IMR-90 (cell line): ENCODE data around the gene MOB1A. TPM values are rescaled to one million over a fixed set of nuclear protein-coding genes. Genes with fewer than 3 reads are reported as not detected.

Source experiments
- ATAC-seq: fragments of 200-7000 bp; cut with Tn5 transposase; 2 replicates; pipeline ENCODE4 v1.9.1; 2020; ENCODE audit warnings: low read depth, mild to moderate bottlenecking, moderate library complexity
- BruUV-seq: library from RNA; stranded (reverse); fragments of 400-500 nt; replicated peaks from 2 replicates; lab custom pipeline; 2021; lab: Mats Ljungman, UMichigan
- CTCF ChIA-PET: fragments of 300-600 bp; formaldehyde crosslinking; extraction: SDS; loops from one replicate; lab custom pipeline; 2021; ENCODE audit warnings: antibody characterized with exemption; lab: Yijun Ruan, JAX
- POLR2A ChIA-PET: fragments of 300-600 bp; sonication (Branson Sonifier 250); formaldehyde crosslinking; loops from one replicate; lab custom pipeline; 2022; ENCODE audit warnings: antibody characterized with exemption; ENCODE audit not compliant: unreplicated experiment; lab: Charles Lee
- DNase-seq: peaks from one replicate; pipeline ENCODE4 v3.0.0; 2013
- H2AFZ ChIP-seq: replicated peaks from 2 replicates; pipeline ENCODE3; 2013; ENCODE audit warnings: low read length, mild to moderate bottlenecking; ENCODE audit not compliant: poor library complexity
- H2AK5ac ChIP-seq: 2 replicates; pipeline ENCODE4 v1.6.1; 2013; ENCODE audit warnings: low read depth, low read length, inconsistent platforms
- H2AK9ac ChIP-seq: replicated peaks from 2 replicates; pipeline ENCODE3; 2013; ENCODE audit warnings: mild to moderate bottlenecking, low read depth, low read length, moderate library complexity; ENCODE audit not compliant: poor library complexity
- H2BK120ac ChIP-seq: 2 replicates; pipeline ENCODE4 v1.6.1; 2013; ENCODE audit warnings: low read depth, low read length, inconsistent platforms
- H2BK15ac ChIP-seq: 3 replicates; pipeline ENCODE4 v1.6.1; 2013; ENCODE audit warnings: low read depth, low read length, inconsistent platforms
- H2BK20ac ChIP-seq: 2 replicates; pipeline ENCODE4 v1.6.1; 2013; ENCODE audit warnings: low read depth, mild to moderate bottlenecking, inconsistent platforms, low read length, moderate library complexity
- H2BK5ac ChIP-seq: 2 replicates; pipeline ENCODE4 v1.6.1; 2013; ENCODE audit warnings: mild to moderate bottlenecking, low read depth, low read length, inconsistent platforms; ENCODE audit not compliant: poor library complexity, severe bottlenecking
- H3K14ac ChIP-seq: replicated peaks from 2 replicates; pipeline ENCODE4 v1.6.1; 2013; ENCODE audit warnings: low read depth, low read length, inconsistent platforms
- H3K18ac ChIP-seq: 2 replicates; pipeline ENCODE4 v1.6.1; 2013; ENCODE audit warnings: low read depth, low read length, control low read depth
- H3K23ac ChIP-seq: 2 replicates; pipeline ENCODE4 v1.6.1; 2013; ENCODE audit warnings: low read depth, low read length, inconsistent platforms
- H3K27ac ChIP-seq: 2 replicates; pipeline ENCODE4 v1.5.1; 2013; ENCODE audit warnings: mild to moderate bottlenecking, control low read depth, low read length; ENCODE audit not compliant: insufficient read depth
- H3K27me3 ChIP-seq: 2 replicates; pipeline ENCODE4 v1.6.1; 2013; ENCODE audit warnings: low read length; ENCODE audit not compliant: control insufficient read depth, insufficient read depth
- H3K36me3 ChIP-seq: 2 replicates; pipeline ENCODE4 v1.6.1; 2013; ENCODE audit warnings: low read length, mixed read lengths; ENCODE audit not compliant: control insufficient read depth, insufficient read depth
- H3K4ac ChIP-seq: 2 replicates; pipeline ENCODE4 v1.6.1; 2013; ENCODE audit warnings: low read depth, low read length, inconsistent platforms
- H3K4me1 ChIP-seq: 2 replicates; pipeline ENCODE4 v1.6.1; 2013; ENCODE audit warnings: low read length, mixed read lengths; ENCODE audit not compliant: control insufficient read depth, insufficient read depth
- H3K4me2 ChIP-seq: 2 replicates; pipeline ENCODE4 v1.6.1; 2013; ENCODE audit warnings: low read depth, mild to moderate bottlenecking, control low read depth, low read length, moderate library complexity
- H3K4me3 ChIP-seq: 2 replicates; pipeline ENCODE4 v1.5.1; 2013; ENCODE audit warnings: low read depth, mild to moderate bottlenecking, control low read depth, low read length, moderate library complexity; ENCODE audit not compliant: insufficient read depth
- H3K56ac ChIP-seq: 2 replicates; pipeline ENCODE4 v1.6.1; 2013; ENCODE audit warnings: low read length, inconsistent platforms; ENCODE audit not compliant: insufficient read depth; ENCODE audit errors: extremely low read depth
- H3K79me1 ChIP-seq, 2 experiments: 2 replicates each; pipeline ENCODE4 v1.6.1; 2013; ENCODE audit warnings: low read length in 2 of 2, inconsistent platforms in 1 of 2, low read depth in 1 of 2
- H3K9ac ChIP-seq: 2 replicates; pipeline ENCODE4 v1.6.1; 2013; ENCODE audit warnings: low read depth, low read length, control low read depth
- H3K9me1 ChIP-seq: 2 replicates; pipeline ENCODE4 v1.6.1; 2013; ENCODE audit warnings: low read length, inconsistent platforms; ENCODE audit not compliant: insufficient read depth
- H3K9me3 ChIP-seq: 2 replicates; pipeline ENCODE4 v1.6.1; 2013; ENCODE audit warnings: low read length; ENCODE audit not compliant: control insufficient read depth, insufficient read depth
- H4K20me1 ChIP-seq: 2 replicates; pipeline ENCODE4 v1.6.1; 2013; ENCODE audit warnings: low read length, inconsistent platforms; ENCODE audit not compliant: insufficient read depth
- H4K5ac ChIP-seq: 2 replicates; pipeline ENCODE4 v1.6.1; 2013; ENCODE audit warnings: mild to moderate bottlenecking, low read depth, low read length, control low read depth
- H4K8ac ChIP-seq, 2 experiments: 2 replicates each; pipeline ENCODE4 v1.6.1; 2013; ENCODE audit warnings: low read depth in 2 of 2, low read length in 2 of 2, control low read depth in 1 of 2, inconsistent platforms in 1 of 2
- H4K91ac ChIP-seq: 2 replicates; pipeline ENCODE4 v1.6.1; 2013; ENCODE audit warnings: low read depth, low read length, inconsistent platforms; ENCODE audit not compliant: insufficient read depth
- BHLHE40 ChIP-seq: fragments of 150-350 bp; IDR thresholded peaks from 2 replicates; pipeline ENCODE4 v1.6.1; 2016; ENCODE audit warnings: mild to moderate bottlenecking, low read depth, low read length
- CEBPB ChIP-seq: IDR thresholded peaks from 2 replicates; pipeline ENCODE4 v1.6.1; 2012; ENCODE audit warnings: low read depth, low read length, improper control_type of control experiment
- CHD1 ChIP-seq: IDR thresholded peaks from 2 replicates; pipeline ENCODE4 v1.6.1; 2012; ENCODE audit warnings: low read depth, low read length, improper control_type of control experiment
- CTCF ChIP-seq: conservative IDR thresholded peaks from 2 replicates; pipeline ENCODE4 v1.5.1; 2012; ENCODE audit warnings: mild to moderate bottlenecking, low read depth, low read length, improper control_type of control experiment
- ELK1 ChIP-seq: fragments of 150-350 bp; IDR thresholded peaks from 2 replicates; pipeline ENCODE4 v1.6.1; 2016; ENCODE audit warnings: low read depth, mild to moderate bottlenecking, low read length, moderate library complexity, borderline replicate concordance
- FOS ChIP-seq: fragments of 150-350 bp; IDR thresholded peaks from 2 replicates; pipeline ENCODE4 v1.6.1; 2016; ENCODE audit warnings: low read depth, low read length
- MAFK ChIP-seq: IDR thresholded peaks from 2 replicates; pipeline ENCODE4 v1.6.1; 2012; ENCODE audit warnings: low read depth, low read length, improper control_type of control experiment
- MAZ ChIP-seq: IDR thresholded peaks from 2 replicates; pipeline ENCODE4 v1.6.1; 2012; ENCODE audit warnings: low read depth, mild to moderate bottlenecking, low read length, improper control_type of control experiment, moderate library complexity, borderline replicate concordance
- MXI1 ChIP-seq: IDR thresholded peaks from 2 replicates; pipeline ENCODE4 v1.6.1; 2012; ENCODE audit warnings: low read depth, mild to moderate bottlenecking, low read length, moderate library complexity, borderline replicate concordance
- NFE2L2 ChIP-seq: fragments of 150-350 bp; IDR thresholded peaks from 2 replicates; pipeline ENCODE4 v1.6.1; 2016; ENCODE audit warnings: low read depth, mild to moderate bottlenecking, low read length
- POLR2A ChIP-seq: IDR thresholded peaks from 2 replicates; pipeline ENCODE4 v1.6.1; 2012; ENCODE audit warnings: mild to moderate bottlenecking, low read depth, low read length
- RAD21 ChIP-seq: IDR thresholded peaks from 2 replicates; pipeline ENCODE4 v1.6.1; 2012; ENCODE audit warnings: low read length, improper control_type of control experiment
- RCOR1 ChIP-seq: IDR thresholded peaks from 2 replicates; pipeline ENCODE4 v1.6.1; 2012; ENCODE audit warnings: mild to moderate bottlenecking, low read length, improper control_type of control experiment; ENCODE audit not compliant: insufficient replicate concordance
- RFX5 ChIP-seq: IDR thresholded peaks from 2 replicates; pipeline ENCODE4 v1.8.0; 2012; ENCODE audit warnings: low read depth, mild to moderate bottlenecking, low read length, moderate library complexity
- SMC3 ChIP-seq: fragments of 150-350 bp; IDR thresholded peaks from 2 replicates; pipeline ENCODE4 v1.6.1; 2016; ENCODE audit warnings: low read depth, mild to moderate bottlenecking, antibody characterized with exemption, low read length, moderate library complexity
- USF2 ChIP-seq: fragments of 150-350 bp; IDR thresholded peaks from 2 replicates; pipeline ENCODE4 v1.6.1; 2017; ENCODE audit warnings: mild to moderate bottlenecking, antibody characterized with exemption, low read length, low read depth
- WGBS, 2 experiments: methylation state at CpG; one replicate each; pipeline versions ENCODE4 v1.1.5 to v1.1.7; 2013; ENCODE audit warnings: missing lambda C conversion rate in 2 of 2; ENCODE audit not compliant: insufficient read length in 1 of 2; ENCODE audit errors: extremely low coverage in 2 of 2; 5-methylcytosine and 5-hydroxymethylcytosine counted together
- dilution Hi-C: fragments of 300-500 bp; cut with HindIII; formaldehyde crosslinking; loops from one replicate; pipeline ENCODE4 v1.14.3; 2018; ENCODE audit warnings: low sequenced_read_pairs; ENCODE audit not compliant: unreplicated experiment
- in situ Hi-C: fragments of 300-500 bp; cut with MboI; formaldehyde crosslinking; loops from 3 replicates; pipeline ENCODE4 v1.14.3; 2019; ENCODE audit warnings: low sequenced_read_pairs, inconsistent platforms, mixed read lengths
- intact Hi-C: fragments of 100-400 bp; cut with micrococcal nuclease; formaldehyde crosslinking; loops from 2 replicates; pipeline ENCODE4 v1.10.0; 2022
- polyA plus RNA-seq, 3 experiments: library from polyadenylated mRNA; depleted of rRNA; stranded (reverse); fragments of >200 nt; gene quantifications; 2 replicates each; pipeline ENCODE4 v1.2.3, GENCODE V29; 2012; ENCODE audit warnings: low replicate concordance in 1 of 3
- total RNA-seq: library from RNA; depleted of rRNA; stranded (reverse); fragments of >200 nt; gene quantifications from 2 replicates; pipeline ENCODE4 v1.2.3, GENCODE V29; 2012

Gene MOB1A
- total and polyA plus RNA-seq, 2 of the 4 experiments (the other 2 are of a cell fraction), result 21.0 to 60.8 TPM

GRCh38 chr2:74221091-74221490 lies 42.4 kb upstream of the MOB1A start:
- Histone ChIP-seq H3K4me2 (no peak overlapping the region), H3K27ac (no peak overlapping the region), H4K91ac (no peak overlapping the region), H2BK15ac (no peak overlapping the region), H3K23ac (no peak overlapping the region), H2BK20ac (no peak overlapping the region), H2BK120ac (no peak overlapping the region), H3K56ac (no peak overlapping the region), H3K79me1 (peaks cover 0 to 16% of the 10 kb centered on the region in 2 experiments; a peak in 3 of 4 replicates), H3K4me3 (no peak overlapping the region), H2AFZ (no peak overlapping the region), H2BK5ac (no peak overlapping the region), H3K4ac (no peak overlapping the region), H3K9me1 (peaks cover 7% of the 10 kb centered on the region; the same call in 1 of the 2 replicates), H3K36me3 (peaks cover 15% of the 10 kb centered on the region), H4K5ac (no peak overlapping the region), H3K9ac (no peak overlapping the region), H4K8ac (no peak overlapping the region), H2AK9ac (no peak overlapping the region), H2AK5ac (no peak overlapping the region), H3K27me3 (no peaks in the 10 kb centered on the region), H3K9me3 (no peaks in the 10 kb centered on the region), H3K14ac (no peak overlapping the region), H3K4me1 (peaks cover 2% of the 10 kb centered on the region; the same call in 1 of the 2 replicates), H3K18ac (no peak overlapping the region), H4K20me1 (peaks cover 17% of the 10 kb centered on the region)
- ChIA-PET POLR2A (no interaction called here), CTCF (no interaction called here)
- dilution Hi-C loops, result no loop called here
- DNase-seq (peak; percentile 28), ATAC-seq (no peak)
- no TSS peak for BruUV-seq
- in situ Hi-C loops, result no loop called here
- intact Hi-C loops, result no loop called here
- WGBS, 2 experiments, result no CpG with 5 or more reads among the region's 6 CpGs
- TF ChIP-seq MXI1 (no peak), USF2 (no peak), CTCF (no peak), MAZ (no peak), BHLHE40 (no peak), CHD1 (no peak), RFX5 (no peak), FOS (no peak), SMC3 (no peak), RAD21 (no peak), CEBPB (no peak), ELK1 (no peak), NFE2L2 (no peak), MAFK (no peak), RCOR1 (no peak), POLR2A (no peak)
